ENCODE data around the gene WFS1. TPM values are rescaled to one million over a fixed set of nuclear protein-coding genes. Genes with fewer than 3 reads are reported as not detected.
A peak's percentile ranks its signal among the peaks of the same experiment; 100 is the strongest.

Gene WFS1
- 17.1 TPM for total RNA-seq (ENCODE audit: insufficient read depth, low replicate concordance)

- DNase-seq (ENCODE audit: low spot score) = peak; percentile 99
Measured at GRCh38 chr4:6269616-6270511, at the start of gene WFS1. Gene WFS1, plus strand, starts transcription at chr4:6269850. Its CDS starts 7,606 bp downstream, at chr4:6277456.

- DNase-seq (ENCODE audit: low spot score) = no peak
Measured at GRCh38 chr4:6221301-6221850, 48.3 kb upstream of the WFS1 start.

DNA sequence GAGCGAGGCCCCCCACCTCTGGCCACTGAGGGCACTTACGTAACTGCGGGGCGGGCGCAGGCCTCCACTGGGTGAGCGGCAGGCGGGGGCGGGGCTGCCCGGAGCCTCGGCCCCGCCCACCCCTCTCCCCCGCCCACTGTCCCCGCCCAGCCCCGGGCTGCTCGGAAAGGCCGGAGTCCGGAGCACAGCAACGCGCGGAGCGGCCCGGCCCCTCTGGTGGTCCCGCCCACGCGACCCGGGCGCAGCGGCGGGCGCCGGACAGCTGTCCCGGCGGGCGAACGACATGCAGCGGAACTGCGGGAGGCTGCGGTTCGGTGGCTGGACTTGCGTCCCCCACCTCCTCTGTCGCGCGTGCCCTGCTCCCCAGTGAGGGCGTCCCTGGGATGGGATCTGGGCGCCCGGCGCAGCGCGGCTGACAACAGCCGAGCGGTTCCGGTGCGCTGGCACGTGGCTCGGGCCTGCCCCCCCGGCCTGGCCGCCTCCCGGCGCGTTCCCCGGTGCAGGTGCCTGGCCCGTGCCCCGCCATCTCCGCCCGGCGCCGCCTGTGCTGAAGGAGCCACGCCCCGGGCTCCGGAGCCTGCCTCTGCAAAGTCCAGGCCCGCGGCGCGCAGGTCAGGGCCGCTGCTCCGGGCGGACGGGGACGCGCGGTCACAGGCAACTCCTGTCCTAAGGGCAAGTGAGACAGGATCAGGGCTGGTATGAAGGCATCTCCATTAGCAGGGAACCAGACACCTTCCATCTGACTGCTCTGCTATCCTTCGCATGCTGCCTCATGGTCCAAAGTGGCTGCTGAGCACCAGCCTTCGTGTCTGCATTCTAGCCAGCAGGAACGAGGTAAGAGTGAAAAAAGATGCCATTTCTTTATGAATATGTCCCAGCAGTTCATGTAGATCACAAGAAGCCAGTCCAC is 47.5 kb upstream of the WFS1 start:
- no peak for DNase-seq (ENCODE audit: low spot score)

- no peak for DNase-seq (ENCODE audit: low spot score)
Measured at GRCh38 chr4:6222761-6223292, 46.8 kb upstream of the WFS1 start.

GRCh38 chr4:6224735-6225134 is 44.9 kb upstream of the WFS1 start:
- no peak for DNase-seq (ENCODE audit: low spot score)

GRCh38 chr4:6225469-6225868 is 44.2 kb upstream of the WFS1 start:
- DNase-seq (ENCODE audit: low spot score) = peak; percentile 30

DNA sequence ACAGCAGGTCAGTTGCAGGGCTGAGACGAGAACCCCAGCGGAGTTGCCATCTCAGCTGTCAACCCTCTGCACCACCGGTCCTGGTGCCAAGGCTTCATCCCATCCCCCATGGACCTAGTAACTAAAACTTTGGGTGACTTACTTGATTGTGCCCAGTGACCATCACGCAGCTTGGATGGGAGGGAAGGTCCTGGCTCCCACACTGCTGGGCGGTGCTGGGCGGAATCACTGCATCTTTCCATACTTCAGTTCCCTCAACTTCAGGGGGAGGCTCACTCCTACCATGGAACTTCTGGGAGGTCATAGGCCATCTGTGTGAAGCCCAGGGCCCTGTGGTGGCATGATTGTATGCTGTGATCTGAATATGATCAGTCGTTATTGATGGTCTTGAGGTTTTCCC is 43.1 kb upstream of the WFS1 start:
- DNase-seq (ENCODE audit: low spot score) = no peak

DNA sequence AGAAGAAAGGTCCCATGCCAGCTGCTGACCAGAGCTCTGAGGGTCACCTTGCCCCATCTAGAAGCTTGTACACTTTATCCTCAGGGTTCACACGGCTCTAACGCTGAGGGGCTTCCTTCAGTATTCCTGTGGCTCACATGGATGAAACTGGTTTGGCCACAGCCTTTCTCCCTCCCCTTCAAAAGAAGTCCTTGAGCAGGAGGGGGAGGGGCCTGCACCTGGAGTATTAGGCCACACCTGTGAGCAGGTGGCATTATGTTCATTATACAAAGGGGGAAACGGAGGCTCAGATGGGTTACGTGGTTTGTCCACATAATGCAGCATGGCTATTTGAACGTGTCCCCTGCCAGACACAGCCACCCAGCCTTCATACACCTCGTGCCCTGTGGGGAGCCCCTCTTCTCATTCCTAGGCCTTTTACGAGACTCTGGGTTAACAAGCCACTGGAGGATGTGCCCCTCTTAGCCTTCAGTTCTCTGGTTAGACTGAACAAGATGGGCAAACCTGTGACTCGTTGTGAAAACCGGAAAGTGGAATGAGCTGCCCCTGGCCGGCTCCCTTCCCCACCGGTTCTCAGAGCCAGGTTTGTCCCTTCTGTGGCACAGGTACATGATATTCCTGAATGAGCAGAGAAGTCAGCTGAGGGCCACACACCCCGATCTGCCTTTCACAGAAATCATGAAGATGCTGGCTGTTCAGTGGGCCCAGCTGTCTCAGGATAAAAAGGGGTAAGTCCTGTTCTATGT is 42.1 kb upstream of the WFS1 start:
- no peak for DNase-seq (ENCODE audit: low spot score)

- DNase-seq (ENCODE audit: low spot score) = no peak
Measured at GRCh38 chr4:6228158-6229067, 41.2 kb upstream of the WFS1 start.

GRCh38 chr4:6229095-6229494 is 40.6 kb upstream of the WFS1 start:
- no peak for DNase-seq (ENCODE audit: low spot score)

DNA sequence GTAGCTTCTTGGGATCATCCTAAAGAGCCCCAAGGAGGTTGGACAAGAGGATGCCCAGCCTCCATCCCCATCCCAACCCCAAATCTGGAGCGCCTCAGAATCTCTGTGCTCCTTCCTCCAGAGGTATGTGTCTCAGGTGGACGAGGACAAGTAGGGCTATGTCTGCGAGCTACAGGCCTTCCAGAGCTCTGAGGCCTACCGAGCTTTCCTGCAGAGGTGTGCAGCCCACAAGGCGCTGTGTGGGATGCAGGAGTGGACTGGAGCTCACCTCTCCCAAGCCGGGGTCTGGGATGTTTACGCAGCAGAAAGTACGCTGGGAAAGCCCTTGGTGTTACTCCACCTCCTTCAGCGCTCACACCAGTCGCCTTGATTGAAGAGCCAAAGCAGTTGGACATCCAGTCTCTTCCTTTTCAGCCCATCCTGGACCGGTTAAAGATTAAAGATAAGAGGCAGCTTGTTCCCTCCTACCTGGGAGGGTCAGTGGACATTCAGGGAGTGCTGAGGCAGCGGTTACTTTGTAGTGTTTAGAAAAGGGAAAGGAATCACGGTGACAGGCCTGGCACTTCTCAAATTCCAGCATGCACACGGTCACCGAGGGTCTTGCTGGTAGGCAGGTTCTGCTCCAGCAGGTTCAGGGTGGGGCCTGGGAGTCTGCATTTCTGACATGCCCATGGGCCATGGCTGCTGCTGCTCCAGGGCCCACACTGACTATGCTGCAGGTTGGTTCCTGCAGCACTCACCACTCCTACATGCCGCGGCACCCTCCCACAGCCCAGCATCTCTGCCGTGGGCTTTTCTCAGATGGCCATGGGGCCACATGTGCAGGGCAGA is 39.8 kb upstream of the WFS1 start:
- DNase-seq (ENCODE audit: low spot score) = no peak

GRCh38 chr4:6230502-6230785 is 39.2 kb upstream of the WFS1 start:
- DNase-seq (ENCODE audit: low spot score) = no peak

DNA sequence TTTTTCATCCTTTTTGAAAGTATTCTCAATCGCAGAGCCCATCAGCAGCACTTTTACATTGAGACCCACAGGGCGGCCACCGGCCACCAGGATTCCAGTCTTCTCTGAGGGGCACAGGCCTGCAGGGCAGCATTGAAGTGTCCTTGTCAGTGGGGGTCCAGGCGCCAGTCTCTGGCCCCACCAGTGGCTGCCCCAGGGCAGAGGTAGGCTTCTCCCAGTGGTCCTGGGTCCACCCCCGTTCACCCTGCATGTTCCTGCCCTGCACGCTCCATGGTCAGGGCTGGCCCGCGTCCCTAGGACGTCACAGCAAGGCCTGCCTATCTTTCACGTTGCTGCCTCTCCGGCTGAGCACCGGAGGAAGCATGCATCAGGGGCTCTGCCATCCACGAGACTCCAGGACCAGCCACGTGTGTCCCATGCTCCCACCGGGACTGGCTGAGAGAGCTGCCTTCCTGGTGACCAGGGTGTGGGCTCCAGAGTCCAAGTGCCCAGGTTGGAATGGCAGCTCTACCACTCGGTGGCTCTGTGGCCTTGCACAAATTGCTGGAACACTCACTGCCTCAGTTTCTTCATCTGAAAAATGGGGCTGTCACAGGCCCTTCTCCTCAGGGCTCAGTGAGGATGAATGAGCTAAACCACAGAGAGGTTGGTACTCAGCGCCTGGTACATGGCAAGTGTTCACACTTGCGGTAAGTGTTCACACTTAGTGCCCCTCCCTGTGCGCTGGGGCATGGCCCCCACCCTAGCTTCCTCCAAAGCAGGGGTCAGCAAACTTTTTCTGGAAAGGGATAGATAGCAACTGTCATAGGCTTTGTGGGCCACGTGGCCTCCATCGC is 38.6 kb upstream of the WFS1 start:
- DNase-seq (ENCODE audit: low spot score) = no peak

GRCh38 chr4:6231663-6232165 is 37.9 kb upstream of the WFS1 start:
- DNase-seq (ENCODE audit: low spot score) = no peak

DNA sequence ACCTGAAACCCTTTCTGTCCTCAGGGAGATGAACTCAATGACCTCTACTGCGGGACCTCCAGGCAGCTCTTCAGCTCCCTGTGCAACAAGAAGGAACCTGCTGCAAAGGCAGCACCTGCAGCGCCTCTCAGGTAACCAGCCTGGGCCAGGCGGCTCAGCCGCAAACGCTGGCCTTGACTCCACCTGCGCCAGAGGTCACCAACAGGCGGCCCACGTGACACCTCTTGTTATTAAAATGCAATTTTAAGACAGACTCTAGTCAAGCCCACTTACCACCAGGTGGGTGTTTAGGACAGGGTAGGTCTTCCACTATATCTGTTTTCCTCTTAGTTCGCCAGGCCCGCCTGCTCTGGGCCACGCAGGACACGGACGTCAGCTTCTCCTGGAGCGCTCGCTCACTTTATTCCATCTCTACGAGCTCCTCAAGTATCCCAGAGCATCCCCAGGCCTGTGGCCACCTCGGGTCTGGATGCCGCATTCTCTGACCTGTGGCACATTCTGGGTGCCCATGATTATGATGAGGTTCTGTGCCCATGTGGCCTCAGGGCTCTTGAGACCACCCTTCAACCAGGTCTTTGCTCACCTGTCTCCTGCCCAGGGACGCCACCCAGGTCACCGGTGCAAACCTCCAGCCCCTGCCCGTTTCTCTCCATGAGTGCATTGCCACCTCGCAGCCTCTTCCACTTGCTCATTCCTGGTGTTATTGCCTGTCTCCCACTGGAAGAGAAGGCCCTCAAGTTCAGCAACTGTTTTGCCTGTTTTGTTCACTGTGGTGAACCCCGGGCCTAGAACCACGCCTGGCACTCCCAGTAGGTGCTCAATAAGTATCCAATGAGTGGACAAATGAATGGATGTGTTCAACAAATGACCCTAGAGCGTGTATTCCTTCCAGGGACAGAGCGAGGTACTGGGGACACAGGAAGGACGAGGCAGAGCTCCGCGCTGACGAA is 36.5 kb upstream of the WFS1 start:
- DNase-seq (ENCODE audit: low spot score) = no peak

GRCh38 chr4:6233929-6234328 is 35.7 kb upstream of the WFS1 start:
- DNase-seq (ENCODE audit: low spot score) = no peak

DNA sequence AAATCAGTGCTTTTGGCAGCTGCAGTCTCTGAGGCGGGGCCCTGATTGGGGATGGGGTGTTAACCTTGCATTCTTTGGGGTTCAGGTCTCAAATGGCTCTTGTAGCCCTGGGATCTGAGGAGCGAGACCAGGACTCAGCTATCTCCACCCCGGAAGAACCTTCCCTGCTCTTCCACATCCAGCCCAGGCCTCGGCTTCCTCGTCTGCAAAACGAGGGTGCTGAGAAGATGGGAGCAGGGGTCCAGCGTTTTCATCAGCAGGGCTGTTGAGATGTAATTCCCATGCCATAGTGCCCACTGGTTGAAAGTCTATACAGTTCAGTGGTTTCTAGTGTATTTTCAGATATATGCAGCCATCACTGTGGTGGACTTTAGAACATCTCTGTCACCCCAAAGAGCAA is 34.6 kb upstream of the WFS1 start:
- DNase-seq (ENCODE audit: low spot score) = no peak
